Muscle of back (tissue), 11 donors: Measurements from ENCODE around the gene CMTM1. TPM values are rescaled to one million over a fixed set of nuclear protein-coding genes. Genes with fewer than 3 reads are reported as not detected.

Experiments used
- DNase-seq, 3 donors: peaks; one replicate each; pipeline versions ENCODE4 v3.0.0 to v3.0.0-alpha.2; 2013
- polyA plus RNA-seq, 10 donors: library from polyadenylated mRNA; unstranded; fragments of 120-200 nt; gene quantifications; one replicate each; pipeline ENCODE4 v1.2.1, GENCODE V29; 2013; ENCODE audit not compliant: insufficient read length in 10 of 10

The CMTM1 gene
- polyA plus RNA-seq, 10 donors = 2.7 to 8.6 (median 5.6) TPM

DNA sequence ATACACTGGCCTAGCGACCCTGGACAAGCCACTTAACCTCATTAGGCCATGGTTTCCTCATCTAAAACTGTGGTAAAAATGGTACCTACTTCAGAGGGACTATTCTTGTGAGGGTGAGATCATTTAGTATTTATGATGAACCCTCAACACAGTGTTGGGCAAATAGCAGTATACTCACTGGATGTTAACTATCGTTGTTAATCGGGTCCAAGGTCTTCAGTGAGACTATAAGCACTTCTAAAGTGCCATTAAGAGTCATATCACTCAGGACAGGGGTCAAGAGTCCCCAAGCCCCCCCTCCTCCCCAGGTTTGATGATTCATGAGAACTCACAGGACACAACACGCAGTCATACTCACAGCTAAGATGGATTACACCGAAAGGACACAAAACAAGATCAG lies 27.3 kb upstream of the CMTM1 start:
- DNase-seq = no peak

DNA sequence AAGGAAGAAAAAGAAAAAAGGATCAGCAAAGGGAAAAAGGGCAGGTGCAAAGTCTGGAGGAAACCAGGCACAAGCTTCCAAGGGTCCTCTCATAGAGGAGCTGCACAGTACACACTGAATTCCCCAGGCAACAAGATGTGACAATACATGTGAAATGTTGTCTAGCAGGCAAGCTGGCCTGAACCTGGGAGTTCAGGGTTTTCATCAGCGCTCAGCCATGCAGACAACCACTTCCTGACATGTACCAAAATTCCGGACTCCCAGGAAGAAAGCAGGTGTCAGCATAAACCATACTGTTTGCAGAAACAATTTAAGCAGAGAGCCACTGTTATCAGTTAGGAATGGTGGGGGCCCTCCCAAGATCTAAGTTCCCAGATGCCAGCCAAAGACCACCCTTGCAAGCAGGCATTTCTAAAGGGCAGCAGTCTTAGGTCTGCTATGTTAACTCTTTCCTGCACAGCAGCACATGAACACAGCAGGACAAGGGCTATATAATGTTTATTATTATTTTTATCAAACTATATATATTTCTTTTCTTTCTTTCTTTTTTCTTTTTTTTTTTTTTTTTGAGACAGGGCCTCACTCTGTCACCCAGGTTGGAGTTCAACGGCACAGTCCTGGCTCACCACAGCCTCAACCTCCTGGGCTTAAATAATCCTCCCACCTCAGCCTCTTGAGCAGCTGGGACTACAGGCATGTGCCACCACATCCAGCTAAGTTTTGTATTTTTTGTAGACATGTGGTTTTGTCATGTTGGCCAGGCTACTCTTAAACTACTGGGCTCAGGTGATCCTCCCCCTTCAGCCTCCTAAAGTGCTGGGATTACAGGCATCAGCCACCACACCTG lies 26.4 kb upstream of the CMTM1 start:
- no peak for DNase-seq

DNA sequence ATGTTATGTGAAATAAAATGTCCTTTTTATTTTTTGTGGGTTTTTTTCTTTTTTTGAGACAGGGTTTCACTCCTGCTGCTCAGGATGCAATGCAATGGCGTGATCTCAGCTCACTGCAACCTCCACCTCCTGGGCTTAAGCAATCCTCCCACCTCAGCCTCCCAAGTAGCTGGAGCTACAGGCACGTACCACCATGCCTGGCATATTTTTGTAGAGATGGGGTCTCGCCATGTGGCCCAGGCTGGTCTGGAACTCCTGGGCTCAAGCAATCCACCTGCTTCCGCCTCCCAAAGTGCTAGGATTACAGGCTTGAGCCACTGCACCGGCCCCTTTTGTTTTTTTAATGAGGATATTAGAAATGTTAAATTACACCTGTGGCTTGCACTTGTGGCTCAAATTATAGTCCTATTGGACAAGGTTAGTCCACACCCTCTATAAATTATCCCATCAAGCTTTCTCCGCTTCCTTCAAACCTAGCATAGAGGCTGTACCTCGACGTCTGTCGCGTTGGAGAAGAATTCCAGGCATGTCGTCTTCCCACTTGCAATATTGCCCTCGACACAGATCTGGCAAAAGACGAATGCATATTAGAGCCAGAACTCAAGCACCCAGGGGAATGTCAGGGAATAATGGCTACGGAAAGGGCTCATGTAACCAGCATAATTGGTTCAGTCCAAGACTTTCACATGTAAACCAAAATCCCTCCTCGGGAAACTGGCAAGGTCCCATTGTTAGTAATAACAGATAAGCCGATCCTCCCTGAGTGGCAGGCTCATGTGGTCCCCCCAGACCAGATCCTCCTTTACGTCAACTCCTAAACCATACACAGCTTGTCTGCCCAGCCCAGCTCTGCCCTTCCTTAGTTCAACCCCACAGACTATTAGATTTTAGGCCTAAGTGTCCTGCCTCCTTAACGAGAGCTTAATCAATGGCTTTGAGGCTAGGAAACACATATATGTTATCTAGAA lies 24.6 kb upstream of the CMTM1 start:
- no peak for DNase-seq

DNA sequence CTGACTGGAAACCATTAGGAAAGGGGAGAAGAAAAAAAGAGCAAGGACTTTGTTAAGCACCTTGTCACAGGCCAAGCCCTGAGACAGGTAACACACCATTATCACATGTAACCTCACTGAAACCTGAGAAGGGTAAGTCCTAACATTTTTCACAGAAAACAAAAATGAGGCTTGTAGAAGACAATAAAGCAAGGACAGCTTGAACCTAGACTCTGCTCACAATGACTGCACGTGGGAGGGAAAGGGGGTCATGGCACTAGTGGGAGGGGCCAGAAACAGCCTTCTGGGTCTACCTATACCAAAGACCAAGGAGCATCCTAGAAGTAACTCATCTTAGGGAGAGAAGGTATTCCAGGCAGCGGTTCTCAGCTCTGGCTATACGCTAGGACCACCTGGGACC lies 23.8 kb upstream of the CMTM1 start:
- no peak for DNase-seq

DNA sequence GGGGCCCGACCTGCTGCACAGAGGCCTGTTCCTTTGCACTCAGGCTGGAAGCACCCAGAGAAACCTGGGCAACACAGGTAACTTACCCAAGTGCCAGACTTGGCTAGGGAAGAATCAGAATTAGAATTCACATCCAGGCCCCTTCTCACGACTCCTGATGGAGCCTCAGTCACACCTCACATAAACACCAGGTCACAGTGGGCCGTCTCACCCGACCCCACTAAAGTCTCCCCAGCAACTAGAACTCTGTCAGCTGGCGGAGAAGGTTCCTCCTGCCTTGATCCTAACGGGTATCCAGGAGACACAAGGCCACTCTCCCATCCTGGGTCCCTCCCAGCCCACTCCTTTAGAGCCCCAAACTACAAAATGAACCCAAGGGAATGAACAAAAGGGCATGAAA lies 22.7 kb upstream of the CMTM1 start:
- DNase-seq = no peak

DNA sequence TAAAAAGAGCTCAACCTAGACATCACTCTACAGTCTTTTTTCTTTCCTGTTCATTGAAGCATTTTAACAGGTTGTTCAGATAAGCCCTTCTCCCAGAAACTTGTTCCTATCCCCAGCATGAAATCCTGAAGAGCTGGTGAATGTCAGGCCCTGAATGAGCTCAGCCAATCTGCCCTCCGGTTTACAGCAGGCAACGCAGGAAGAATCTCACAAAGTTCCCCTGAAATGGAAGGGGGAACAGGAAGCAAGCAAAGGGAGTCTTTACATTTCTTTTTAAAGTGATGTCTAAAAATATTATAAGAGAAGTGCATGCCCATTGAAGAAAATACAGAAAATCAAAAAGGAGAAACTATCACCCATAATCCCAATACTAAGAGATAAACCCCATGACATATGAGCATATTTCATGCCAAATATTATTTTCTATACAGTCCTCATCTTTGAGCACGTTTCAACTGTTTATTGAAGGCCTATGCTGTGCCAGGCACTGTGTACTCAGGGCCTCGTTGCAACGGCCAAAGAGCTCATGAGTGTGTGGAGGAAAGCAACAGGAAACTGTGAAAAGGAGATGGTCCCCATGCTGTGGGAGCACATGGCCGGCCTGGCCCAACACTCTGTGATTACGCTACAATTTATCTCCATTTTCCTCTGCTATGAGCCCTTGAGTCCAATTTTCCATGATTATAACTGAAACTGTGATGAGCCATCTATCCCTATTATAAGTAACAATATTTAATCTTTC lies 22.1 kb upstream of the CMTM1 start:
- no peak for DNase-seq

DNA sequence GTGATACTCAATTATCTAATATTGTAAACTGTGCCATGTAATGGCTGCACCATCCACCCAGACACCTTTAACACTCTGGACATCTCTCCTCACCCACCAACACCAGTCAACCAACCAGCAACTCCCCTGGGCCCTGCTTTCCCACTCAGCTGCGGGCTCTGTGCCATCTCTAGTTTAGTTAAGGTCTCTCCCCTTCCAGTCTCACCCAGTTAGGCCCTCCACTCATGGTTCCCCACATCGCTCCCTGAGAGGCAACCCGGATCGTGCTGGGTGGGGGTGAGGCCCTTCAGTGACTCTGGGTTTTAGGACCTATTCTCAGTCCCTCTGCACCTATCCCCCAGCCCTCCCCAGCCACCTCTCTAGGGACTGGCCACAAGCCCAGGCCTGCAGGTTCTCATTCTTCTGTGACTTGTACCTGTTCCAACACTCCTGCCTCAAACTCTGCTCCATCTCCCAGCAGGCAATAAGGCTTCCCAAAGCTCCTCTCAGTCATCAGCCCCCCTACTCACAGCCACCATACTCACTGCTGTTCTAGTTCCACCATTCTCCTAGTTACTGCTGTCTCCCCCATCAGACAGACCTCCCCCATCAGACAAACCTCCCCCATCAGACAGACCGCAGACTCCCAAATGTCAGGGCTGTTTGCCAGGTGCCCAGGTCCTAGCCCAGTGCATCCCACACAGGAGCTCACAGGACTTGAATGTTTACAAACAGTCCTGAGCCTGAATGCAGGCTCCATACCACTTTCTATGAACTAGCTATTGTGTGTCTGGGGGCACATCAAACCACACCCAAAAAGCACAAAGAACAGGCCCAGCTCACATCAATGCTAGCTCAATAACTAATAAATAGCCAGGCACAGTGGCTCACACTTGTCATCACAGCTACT lies 18.9 kb upstream of the CMTM1 start:
- DNase-seq = no peak

DNA sequence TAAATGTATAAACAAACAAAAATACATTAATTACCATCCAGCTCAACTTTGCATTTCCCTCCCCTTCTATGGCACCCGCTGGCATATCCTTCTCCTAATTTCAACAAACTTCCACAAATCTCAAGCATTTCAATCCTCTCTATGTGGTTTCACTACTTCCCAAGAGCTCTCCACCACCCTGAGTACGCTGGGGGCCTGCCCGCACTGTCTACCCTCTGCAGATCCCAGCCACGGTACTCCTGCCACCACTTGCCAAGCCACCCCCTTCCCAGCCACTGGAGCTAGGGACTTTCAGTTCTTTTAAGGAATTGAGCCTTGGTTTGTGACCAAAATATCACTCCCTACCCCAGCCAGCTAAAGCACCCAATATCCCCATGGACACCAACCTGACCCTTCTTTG lies 18.2 kb upstream of the CMTM1 start:
- DNase-seq = no peak

DNA sequence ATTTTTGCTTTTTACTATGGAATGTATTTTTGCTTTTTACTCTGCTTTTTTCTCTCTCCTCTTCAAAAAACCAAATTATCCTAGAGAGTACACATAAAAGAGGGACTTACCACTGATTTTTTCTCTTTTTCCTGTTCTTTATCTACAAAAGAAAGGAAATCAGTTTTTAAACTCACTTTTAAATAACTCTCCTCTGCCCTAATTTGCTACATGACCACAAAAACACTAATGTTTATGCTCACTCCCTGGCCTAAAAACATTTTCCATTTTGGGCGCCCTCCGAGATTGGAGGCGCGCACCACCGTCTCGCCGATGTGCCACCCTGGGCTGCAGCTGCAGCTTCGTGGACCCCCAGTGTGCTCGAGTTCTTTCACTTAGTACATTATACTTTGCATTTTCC lies 17.4 kb upstream of the CMTM1 start:
- DNase-seq = no peak

DNA sequence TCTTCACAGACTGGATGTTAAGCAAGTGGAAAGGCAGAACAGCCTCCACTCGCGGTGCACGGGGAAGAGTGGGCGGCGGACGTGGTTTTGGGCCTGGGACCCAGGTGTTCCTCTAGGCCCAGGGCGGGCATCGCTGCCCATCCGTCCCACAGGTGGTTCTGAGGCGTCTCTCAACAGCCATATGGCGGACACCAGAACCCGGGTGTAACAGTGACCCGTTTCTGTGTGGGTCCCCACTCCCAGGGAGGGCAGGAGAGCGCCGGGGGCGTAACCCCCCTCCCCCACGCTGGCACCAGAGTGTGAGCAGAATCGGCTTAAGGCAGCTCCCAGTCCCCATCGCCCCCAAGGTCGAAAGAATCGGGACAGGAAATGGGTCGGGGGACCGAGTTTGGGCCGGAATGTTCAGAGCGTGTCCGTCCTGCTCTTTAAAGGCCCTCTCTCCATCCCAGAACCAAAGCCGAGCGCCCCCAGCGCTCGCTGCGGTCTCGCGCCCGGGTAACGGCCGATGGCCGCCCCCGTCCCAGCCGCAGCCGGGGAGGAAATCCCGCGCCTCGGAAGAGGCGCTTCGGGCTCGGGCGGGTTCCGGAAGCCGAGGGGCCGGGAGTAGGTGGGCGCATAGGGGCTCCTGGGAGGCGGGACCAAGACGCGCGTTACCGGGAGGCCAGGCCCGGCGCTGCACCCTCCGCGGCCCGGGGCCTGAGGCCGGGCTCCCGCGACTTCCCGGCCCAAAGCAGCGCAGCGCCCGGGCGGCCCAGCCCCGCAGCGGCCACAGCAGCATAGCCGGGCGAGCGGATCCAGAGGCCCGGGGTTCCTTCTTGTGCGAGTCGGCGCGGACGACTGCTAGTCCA lies 16.7 kb upstream of the CMTM1 start, which contains the start of gene TK2:
Gene TK2 (minus strand): TSS at position 839 of the 848 bp plus-strand sequence. CDS start 61 bp downstream, at position 778.
- DNase-seq = peak; percentile 69 to 95 (median 87)

DNA sequence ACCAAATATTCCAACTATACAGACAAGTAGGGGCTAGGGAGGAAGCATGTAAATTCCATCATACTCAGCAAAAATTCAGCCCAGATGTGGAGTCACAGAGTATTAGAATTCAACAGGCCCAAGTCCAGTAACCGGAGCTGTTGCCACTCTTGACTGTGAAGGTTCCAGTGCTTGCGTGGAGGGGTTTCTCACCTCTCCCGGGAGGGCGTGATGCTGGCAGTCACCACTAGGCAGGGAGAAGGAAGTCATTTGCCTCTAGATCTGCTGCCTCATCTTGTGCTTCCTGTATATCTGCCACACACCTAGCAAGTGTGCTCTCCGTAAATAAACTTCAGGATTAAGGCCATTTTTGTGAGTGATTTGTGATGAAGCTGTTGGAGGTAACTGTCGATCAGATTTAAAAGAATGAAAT lies 14.9 kb upstream of the CMTM1 start:
- DNase-seq = peak in 2 of 3 donors; percentile 36 to 71

DNA sequence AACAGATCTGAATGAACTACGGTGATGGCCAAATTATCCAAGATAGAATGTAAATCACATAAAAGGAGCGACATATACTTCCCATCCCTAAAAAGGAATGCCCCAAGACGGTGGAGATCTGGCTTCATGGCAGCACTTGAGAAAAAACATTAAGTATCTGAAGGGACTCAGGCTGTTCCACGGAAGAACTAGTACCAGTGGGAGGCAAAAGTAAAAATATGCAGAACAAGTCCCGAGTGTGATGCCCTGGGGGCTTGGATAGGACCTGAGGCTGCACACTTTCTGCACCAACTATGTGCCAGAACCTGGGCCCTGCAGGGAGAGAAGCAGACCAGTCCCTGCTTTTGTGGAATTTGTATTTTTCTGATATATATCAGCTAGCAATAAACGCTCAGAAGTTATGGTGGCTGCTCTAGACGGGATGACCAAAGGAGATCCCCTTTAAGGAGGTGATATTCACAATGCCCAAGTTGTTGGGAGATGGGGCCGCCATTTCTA lies 14.4 kb upstream of the CMTM1 start:
- no peak for DNase-seq

DNA sequence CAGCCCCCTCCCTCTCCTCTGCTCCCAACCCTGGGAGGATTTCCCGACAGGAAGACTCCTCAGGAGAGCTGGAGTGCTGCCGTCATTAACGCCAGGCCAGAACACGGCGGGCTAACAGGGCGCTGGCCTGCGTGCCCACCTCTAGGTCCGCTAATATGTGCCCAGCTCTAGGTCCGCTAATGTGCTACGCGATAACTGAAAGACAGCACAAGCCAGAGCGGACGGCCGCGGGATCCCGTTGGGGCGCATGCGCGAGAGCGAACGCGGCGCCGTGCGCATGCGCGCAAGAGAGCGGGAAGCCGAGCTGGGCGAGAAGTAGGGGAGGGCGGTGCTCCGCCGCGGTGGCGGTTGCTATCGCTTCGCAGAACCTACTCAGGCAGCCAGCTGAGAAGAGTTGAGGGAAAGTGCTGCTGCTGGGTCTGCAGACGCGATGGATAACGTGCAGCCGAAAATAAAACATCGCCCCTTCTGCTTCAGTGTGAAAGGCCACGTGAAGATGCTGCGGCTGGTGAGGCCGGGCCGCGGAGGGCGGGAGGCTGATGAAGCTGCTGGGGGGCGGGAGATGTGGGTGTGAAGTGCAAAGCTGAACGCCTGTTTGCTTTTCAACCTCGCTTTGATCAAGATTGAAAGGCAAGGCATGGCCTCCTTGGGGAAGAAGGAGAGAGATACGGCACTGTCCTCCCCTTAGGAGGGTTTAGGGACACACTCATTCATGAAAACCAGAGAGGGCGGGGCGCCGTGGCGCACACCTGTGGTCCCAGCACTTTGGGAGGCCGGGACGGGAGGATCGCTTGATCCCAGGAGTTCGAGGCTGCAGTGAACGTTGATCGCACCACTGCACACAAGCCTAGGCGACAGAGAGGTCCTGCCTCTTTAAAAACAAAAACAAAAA lies 13.7 kb upstream of the CMTM1 start, which contains the start of gene CKLF:
Gene CKLF (plus strand): TSS at position 291 of the 892 bp plus-strand sequence. CDS start 140 bp downstream, at position 431.
- peak; percentile 90 to 98 (median 97) for DNase-seq

DNA sequence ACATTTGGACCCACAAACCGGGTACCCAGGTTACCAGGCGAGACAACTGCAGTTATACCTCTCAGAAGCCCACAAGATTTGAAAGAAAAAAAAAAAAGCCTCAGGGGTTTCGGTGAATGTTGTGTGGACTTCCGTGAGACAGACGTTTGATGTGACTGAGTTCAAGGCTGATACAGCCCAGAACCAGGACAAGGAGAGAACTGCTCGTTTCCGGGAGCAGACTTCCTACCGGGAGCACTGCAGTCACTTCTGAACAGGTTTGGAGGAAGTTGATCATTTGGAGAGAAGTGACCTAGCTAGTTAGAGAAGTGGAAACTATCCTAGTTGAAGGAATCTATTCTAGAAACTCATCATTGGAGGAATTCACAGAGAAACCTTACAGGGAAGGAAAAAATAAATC lies 13.0 kb upstream of the CMTM1 start:
- DNase-seq = no peak

DNA sequence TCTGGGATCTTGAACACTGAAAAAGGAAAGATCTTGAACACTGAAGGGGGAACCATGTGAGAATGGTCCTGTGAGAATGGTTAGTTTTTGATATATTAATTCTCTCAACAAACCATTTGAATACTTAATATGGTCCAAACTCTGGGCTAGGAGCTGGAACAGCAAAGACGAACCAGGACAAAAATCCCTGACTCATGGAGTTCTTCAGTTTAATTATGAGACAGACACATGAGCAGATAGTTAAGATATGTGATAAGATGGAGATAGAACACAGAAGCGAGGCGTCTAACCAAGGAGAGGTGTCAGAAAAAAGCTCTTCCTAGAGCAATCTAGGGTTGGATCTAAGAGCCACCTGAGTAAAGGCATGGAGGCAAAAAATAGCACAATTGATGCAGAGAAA lies 12.2 kb upstream of the CMTM1 start:
- DNase-seq = no peak

DNA sequence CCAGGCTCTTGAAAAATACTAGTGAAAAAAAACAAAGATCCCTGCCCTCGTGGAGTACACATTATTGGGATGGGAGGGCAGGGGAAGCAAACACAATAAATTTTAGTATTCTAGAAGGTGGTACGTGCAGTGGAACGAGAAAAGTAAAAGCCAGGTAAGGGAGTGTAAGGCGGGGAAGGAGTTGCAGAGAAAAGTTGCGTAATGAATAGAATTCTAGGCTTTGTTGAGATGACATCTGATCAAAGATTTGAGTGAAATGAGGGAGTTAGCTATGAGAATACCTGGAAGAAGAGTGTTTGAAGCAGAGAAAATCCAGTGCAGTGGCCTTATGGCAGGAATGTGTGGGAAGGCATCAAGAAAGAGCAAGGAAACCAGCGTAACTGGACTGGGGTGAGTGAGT lies 11.7 kb upstream of the CMTM1 start:
- no peak for DNase-seq

DNA sequence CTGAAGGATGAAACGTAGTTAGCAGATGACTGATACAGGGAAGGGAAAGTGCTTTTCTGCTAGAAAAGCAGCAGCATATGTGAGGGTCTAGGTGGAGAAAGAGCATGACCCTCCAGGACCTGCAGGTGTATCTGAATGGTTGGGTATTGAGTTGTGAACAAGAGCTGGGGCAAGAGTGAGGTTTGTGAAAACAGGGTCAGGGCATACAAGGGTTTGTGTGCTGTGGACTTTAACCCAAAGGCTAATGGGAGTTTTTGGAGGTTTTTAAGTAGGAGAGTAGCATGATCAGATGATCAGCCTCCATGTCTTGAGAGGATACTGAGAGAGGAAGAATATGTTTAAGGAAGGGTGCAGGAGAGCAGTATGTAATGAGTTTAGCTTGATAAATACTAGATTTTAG lies 6.1 kb upstream of the CMTM1 start:
- no peak for DNase-seq

DNA sequence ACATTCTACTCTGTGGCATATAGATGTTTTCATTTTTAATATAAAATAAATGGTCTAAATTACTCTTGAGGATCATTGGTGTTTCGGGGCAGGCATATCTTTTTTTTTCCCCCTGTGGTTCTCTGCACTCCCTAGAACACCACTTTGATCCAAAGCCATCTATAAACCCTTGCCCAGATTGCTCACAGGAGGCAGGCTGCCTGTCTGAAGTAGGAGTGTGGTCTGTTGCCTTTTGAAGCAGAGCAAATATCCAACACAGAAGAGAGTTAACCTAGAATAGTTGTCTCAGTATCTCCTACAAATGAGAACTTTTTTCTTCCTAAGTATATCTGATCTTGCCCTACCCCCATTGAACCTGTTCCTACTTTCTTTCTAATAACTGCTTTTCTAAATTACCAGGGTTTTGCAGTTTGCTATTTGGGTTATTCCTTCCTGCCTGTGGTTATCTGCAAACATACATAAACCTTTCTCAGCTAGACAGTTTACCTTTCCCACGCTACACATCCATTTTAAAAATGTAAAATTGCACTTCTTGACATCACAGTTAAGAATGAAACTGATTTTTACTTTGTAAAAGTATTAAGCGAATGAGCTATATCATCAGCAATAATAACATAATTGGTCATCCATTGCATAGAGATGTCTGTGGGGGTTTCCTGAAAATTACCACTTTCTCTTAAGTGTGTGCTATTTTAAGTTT lies 4.7 kb upstream of the CMTM1 start:
- DNase-seq = no peak
